Natural killer cell (primary cell): ENCODE measurements around the gene NCOA1. TPM values are rescaled to one million over a fixed set of nuclear protein-coding genes. Genes with fewer than 3 reads are reported as not detected.

ENCODE experiments used
- ATAC-seq, 3 donors: fragments of 150-1000 bp in 2 of 3; fragments of 200-7000 bp in 1 of 3; cut with Tn5 transposase; 1 replicate in 1 of 3; 2 replicates in 2 of 3; pipeline ENCODE4 v1.10.0; 2021; ENCODE audit warnings: mild to moderate bottlenecking in 2 of 3, moderate library complexity in 2 of 3
- DNase-seq, 2 donors: peaks; one replicate each; pipeline versions ENCODE4 v3.0.0 to v3.0.0-alpha.2; 2013 to 2021; ENCODE audit warnings: mixed read lengths in 1 of 2
- H3K27ac ChIP-seq: one replicate; pipeline ENCODE4 v1.5.1; 2013; ENCODE audit warnings: mild to moderate bottlenecking, low read length
- H3K27me3 ChIP-seq: one replicate; pipeline ENCODE4 v1.6.1; 2013; ENCODE audit warnings: low read length; ENCODE audit not compliant: control insufficient read depth, insufficient read depth
- H3K36me3 ChIP-seq: one replicate; pipeline ENCODE4 v1.6.1; 2013; ENCODE audit warnings: low read length; ENCODE audit not compliant: control insufficient read depth, insufficient read depth
- H3K4me1 ChIP-seq: one replicate; pipeline ENCODE4 v1.6.1; 2013; ENCODE audit warnings: low read length; ENCODE audit not compliant: control insufficient read depth, insufficient read depth
- H3K4me3 ChIP-seq: one replicate; pipeline ENCODE4 v1.5.1; 2013; ENCODE audit warnings: low read length
- H3K9me3 ChIP-seq: one replicate; pipeline ENCODE4 v1.6.1; 2013; ENCODE audit warnings: low read length; ENCODE audit not compliant: control insufficient read depth, insufficient read depth
- H3K27ac Mint-ChIP-seq, 2 donors: one replicate each; pipeline ENCODE4 v1.8.0; 2022; ENCODE audit warnings: mild to moderate bottlenecking in 2 of 2, mixed read lengths in 2 of 2, moderate library complexity in 1 of 2
- H3K27me3 Mint-ChIP-seq, 2 donors: one replicate each; pipeline ENCODE4 v1.8.0; 2022; ENCODE audit warnings: low read depth in 2 of 2, mixed read lengths in 2 of 2
- H3K36me3 Mint-ChIP-seq: one replicate; pipeline ENCODE4 v1.8.0; 2022; ENCODE audit warnings: mixed read lengths
- H3K4me1 Mint-ChIP-seq, 2 donors: one replicate each; pipeline ENCODE4 v1.8.0; 2022; ENCODE audit warnings: mixed read lengths in 2 of 2
- H3K4me3 Mint-ChIP-seq: one replicate; pipeline ENCODE4 v1.8.0; 2022; ENCODE audit warnings: mild to moderate bottlenecking, moderate library complexity, mixed read lengths
- H3K9me3 Mint-ChIP-seq, 2 donors: one replicate each; pipeline ENCODE4 v1.8.0; 2022; ENCODE audit warnings: mixed read lengths in 2 of 2
- WGBS: methylation state at CpG from one replicate; pipeline ENCODE4 v1.1.7; 2013; ENCODE audit warnings: missing lambda C conversion rate; ENCODE audit not compliant: insufficient coverage; 5-methylcytosine and 5-hydroxymethylcytosine counted together
- intact Hi-C: fragments of 100-400 bp; cut with micrococcal nuclease; formaldehyde crosslinking; loops from one replicate; pipeline ENCODE4 v1.14.2; 2022
- total RNA-seq, 4 donors: library from RNA; stranded (reverse); fragments of 120-200 nt in 1 of 4; gene quantifications; one replicate each; pipeline versions ENCODE4 v1.2.3 to v1.2.4, GENCODE V29; 2013 to 2022
- TF ChIP-seq, protein P1 (sequence below): fragments of 200-600 bp; IDR thresholded peaks from one replicate; pipeline ENCODE4 v1.8.0; 2022; ENCODE audit warnings: antibody characterized with exemption

Gene NCOA1
- total RNA-seq, 3 donors from 2014 or later (not counting 1 experiment from before 2014, with no cell fraction given): 122 to 149 (median 124) TPM

DNA sequence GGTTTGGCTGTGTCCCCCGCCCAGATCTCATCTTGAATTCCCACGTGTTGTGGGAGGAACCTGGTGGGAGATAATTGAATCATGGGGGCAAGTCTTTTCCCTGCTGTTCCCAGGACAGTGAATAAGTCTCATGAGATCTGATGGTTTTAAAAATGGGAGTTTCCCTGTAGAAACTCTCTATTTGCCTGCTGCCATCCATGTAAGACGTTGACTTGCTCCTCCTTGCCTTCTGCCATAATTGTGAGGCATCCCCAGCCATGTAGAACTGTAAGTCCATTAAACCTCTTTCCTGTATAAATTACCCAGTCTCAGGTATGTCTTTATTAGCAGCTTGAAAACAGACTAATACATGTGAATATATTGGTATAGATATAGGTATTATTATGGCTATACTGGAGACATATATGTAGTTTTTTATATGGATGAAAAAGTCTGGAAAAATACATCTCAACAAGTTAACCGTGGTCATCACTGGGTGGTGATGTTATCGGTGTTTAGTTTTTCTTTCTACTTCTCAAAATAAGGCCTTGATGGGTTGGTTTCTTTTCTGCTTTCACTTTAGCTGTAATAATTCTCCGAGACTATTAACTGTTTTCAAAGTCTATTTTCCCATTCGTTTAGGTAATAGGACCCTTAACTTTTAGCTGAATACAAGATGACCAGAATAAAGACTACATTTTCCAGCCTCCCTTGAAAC is 39.1 kb upstream of the NCOA1 start:
- H3K4me1 Mint-ChIP-seq: peaks cover 33 to 36% of the 10 kb centered on the region in 2 donors
- H3K4me3 ChIP-seq: no peak overlapping the region
- peak overlapping the region; percentile 82 for H3K4me3 Mint-ChIP-seq
- peaks cover 16% of the 10 kb centered on the region for H3K4me1 ChIP-seq
- H3K36me3 ChIP-seq: no peaks in the 10 kb centered on the region
- peak overlapping the region; percentile 35 for H3K27ac ChIP-seq
- H3K36me3 Mint-ChIP-seq: no peaks in the 10 kb centered on the region
- TF ChIP-seq, protein P1, sequence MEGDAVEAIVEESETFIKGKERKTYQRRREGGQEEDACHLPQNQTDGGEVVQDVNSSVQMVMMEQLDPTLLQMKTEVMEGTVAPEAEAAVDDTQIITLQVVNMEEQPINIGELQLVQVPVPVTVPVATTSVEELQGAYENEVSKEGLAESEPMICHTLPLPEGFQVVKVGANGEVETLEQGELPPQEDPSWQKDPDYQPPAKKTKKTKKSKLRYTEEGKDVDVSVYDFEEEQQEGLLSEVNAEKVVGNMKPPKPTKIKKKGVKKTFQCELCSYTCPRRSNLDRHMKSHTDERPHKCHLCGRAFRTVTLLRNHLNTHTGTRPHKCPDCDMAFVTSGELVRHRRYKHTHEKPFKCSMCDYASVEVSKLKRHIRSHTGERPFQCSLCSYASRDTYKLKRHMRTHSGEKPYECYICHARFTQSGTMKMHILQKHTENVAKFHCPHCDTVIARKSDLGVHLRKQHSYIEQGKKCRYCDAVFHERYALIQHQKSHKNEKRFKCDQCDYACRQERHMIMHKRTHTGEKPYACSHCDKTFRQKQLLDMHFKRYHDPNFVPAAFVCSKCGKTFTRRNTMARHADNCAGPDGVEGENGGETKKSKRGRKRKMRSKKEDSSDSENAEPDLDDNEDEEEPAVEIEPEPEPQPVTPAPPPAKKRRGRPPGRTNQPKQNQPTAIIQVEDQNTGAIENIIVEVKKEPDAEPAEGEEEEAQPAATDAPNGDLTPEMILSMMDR: no peak
- DNase-seq (no peak), ATAC-seq (peak in 2 of 3 donors; percentile 39 to 66)
- intact Hi-C loops: loop anchor here (10.0 kb wide), 1 partner anchor 63 kb away; no protein-coding TSS in a partner anchor
- no peaks in the 10 kb centered on the region for H3K9me3 Mint-ChIP-seq
- H3K27me3 Mint-ChIP-seq: peaks cover 0 to 6% of the 10 kb centered on the region in 2 donors
- H3K27me3 ChIP-seq: no peaks in the 10 kb centered on the region
- H3K9me3 ChIP-seq: peaks cover 5% of the 10 kb centered on the region
- WGBS: 78% methylated on average over 5 of the region's 7 CpGs
- H3K27ac Mint-ChIP-seq: peak overlapping the region; percentile 80 to 90

DNA sequence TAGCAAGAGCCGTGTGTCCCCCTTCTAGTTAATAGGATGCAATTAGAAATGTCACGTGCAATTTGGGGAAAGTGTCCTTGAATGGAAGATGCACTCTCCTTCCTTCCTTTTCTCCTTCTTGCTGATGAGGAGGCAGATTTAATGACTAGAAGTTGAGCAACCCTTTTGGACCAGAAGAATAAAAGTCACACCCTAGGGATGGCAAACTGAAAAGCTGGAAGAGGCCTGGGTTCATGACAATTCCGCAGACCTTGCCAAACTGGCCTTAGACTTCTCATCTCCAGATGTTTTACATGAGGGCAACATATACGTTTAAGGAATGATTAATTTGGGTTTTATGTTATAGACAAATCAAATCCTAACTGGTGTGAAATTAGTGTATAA is 38.6 kb upstream of the NCOA1 start:
- Histone ChIP-seq H3K27ac (peak overlapping the region; percentile 35), H3K4me3 (no peak overlapping the region), H3K27me3 (no peaks in the 10 kb centered on the region), H3K4me1 (peaks cover 16% of the 10 kb centered on the region), H3K36me3 (no peaks in the 10 kb centered on the region), H3K9me3 (peaks cover 5% of the 10 kb centered on the region)
- ATAC-seq (no peak), DNase-seq (no peak)
- Mint-ChIP-seq H3K27ac (peak overlapping the region; percentile 80 to 90), H3K9me3 (no peaks in the 10 kb centered on the region), H3K4me3 (peak overlapping the region; percentile 82), H3K36me3 (no peaks in the 10 kb centered on the region), H3K27me3 (peaks cover 0 to 6% of the 10 kb centered on the region in 2 donors), H3K4me1 (peaks cover 33 to 36% of the 10 kb centered on the region in 2 donors)
- intact Hi-C loops: loop anchor here (10.0 kb wide), 1 partner anchor 62 kb away; no protein-coding TSS in a partner anchor
- TF ChIP-seq, protein P1: no peak
- WGBS: 93% methylated on average over 2 of the region's 4 CpGs

DNA sequence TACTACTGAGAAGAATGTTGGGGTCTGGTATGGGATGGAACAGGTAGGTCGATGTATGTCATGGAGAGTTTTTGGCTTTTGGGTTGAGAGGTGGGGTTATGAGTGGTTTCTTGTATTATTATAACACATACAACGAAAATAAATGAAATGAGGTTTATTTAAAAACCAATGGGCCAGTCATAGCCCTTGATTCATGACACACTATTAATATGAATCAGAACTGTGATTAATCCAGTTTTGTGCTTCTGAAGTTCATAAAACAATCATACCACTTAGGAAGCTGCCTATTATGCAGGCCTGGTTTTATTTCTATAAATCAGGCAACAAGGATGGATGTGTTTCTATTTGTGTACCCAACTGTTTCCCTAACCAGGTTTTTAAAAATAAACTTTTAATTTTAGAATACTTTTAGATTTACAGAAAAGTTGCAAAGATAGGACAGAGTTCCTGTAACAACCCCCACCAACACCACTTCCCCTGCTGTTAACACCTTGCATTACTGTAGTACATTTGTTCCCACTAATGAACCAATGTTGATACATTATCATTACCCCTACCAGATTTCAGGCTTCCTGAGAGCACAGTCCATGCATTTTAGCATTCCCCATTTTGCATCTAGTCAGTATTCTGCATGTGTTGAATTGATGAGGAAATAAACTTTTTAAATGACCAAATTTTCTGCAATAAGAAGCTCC is 37.5 kb upstream of the NCOA1 start:
- Mint-ChIP-seq H3K27ac (peak overlapping the region; percentile 80 to 90), H3K36me3 (no peaks in the 10 kb centered on the region), H3K27me3 (peaks cover 0 to 3% of the 10 kb centered on the region in 2 donors), H3K4me1 (peaks cover 33 to 36% of the 10 kb centered on the region in 2 donors), H3K4me3 (peak overlapping the region; percentile 82), H3K9me3 (no peaks in the 10 kb centered on the region)
- H3K9me3 ChIP-seq: peaks cover 5% of the 10 kb centered on the region
- H3K27me3 ChIP-seq: no peaks in the 10 kb centered on the region
- intact Hi-C loops: loop anchor here (10.0 kb wide), 1 partner anchor 61 kb away; no protein-coding TSS in a partner anchor
- H3K36me3 ChIP-seq: no peaks in the 10 kb centered on the region
- no peak for DNase-seq
- 86% methylated on average over 1 of the region's 2 CpGs for WGBS
- ATAC-seq: peak; percentile 52 to 81 (median 68)
- TF ChIP-seq, protein P1: no peak
- H3K4me1 ChIP-seq: peaks cover 16% of the 10 kb centered on the region
- H3K4me3 ChIP-seq: no peak overlapping the region
- H3K27ac ChIP-seq: peak overlapping the region; percentile 9
